Upper lobe of left lung (tissue), 4 donors: Measurements from ENCODE around the gene LLGL1.

Experiments used
- CTCF ChIP-seq, 6 experiments: fragments of 450-650 bp in 4 of 6; fragments of 200-600 bp in 2 of 6; sonication (generic) in 2 of 6; IDR thresholded peaks; one replicate each; pipeline ENCODE4 v1.5.1; 2016 to 2019; ENCODE audit warnings: antibody characterized with exemption in 6 of 6
- POLR2A ChIP-seq, 4 donors: fragments of 450-650 bp; IDR thresholded peaks; one replicate each; pipeline ENCODE4 v1.5.1; 2016 to 2017; ENCODE audit warnings: antibody characterized with exemption in 4 of 4, mild to moderate bottlenecking in 2 of 4

- TF ChIP-seq CTCF (IDR thresholded peaks at IDR 0.05) (no peak), POLR2A (IDR thresholded peaks at IDR 0.05) (no peak)
Observed at GRCh38 chr17:18245038-18245776, 19.8 kb downstream of the LLGL1 start.
